ENCODE results near the gene BSN. TPM values are rescaled to one million over a fixed set of nuclear protein-coding genes. Genes with fewer than 3 reads are reported as not detected.

BSN gene
- total RNA-seq, 1 experiment from 2014 or later, result 0.92 TPM

- peaks cover 10% of the 10 kb centered on the region for H3K4me1 Mint-ChIP-seq (ENCODE audit: low read depth, unreplicated experiment)
- H3K9me3 Mint-ChIP-seq (ENCODE audit: low read depth, unreplicated experiment), result no peaks in the 10 kb centered on the region
- DNase-seq, result no peak
- no peaks in the 10 kb centered on the region for H3K27me3 Mint-ChIP-seq (ENCODE audit: unreplicated experiment)
- no peak overlapping the region for H3K27ac Mint-ChIP-seq (ENCODE audit: unreplicated experiment)
- peaks cover 8% of the 10 kb centered on the region for H3K36me3 Mint-ChIP-seq (ENCODE audit: insufficient read depth, unreplicated experiment)
- BruUV-seq (replicated peaks), result no TSS peak
- CTCF ChIA-PET, result interaction anchor here (0.9 kb wide), 1 partner anchor 154 kb away, joined by 3 read pairs; no protein-coding TSS in a partner anchor
- H3K4me3 Mint-ChIP-seq (ENCODE audit: low read depth, unreplicated experiment), result no peak overlapping the region
- no peak for TF ChIP-seq CTCF (IDR thresholded peaks at IDR 0.05; ENCODE audit: unreplicated experiment)
- intact Hi-C loops (cut with micrococcal nuclease; ENCODE audit: unreplicated experiment), result no loop called here
Measured at GRCh38 chr3:49606427-49606826, 52.1 kb downstream of the BSN start.

GRCh38 chr3:49607105-49607591 is 52.9 kb downstream of the BSN start:
- no TSS peak for BruUV-seq (replicated peaks)
- intact Hi-C loops (cut with micrococcal nuclease; ENCODE audit: unreplicated experiment), result no loop called here
- no peak for DNase-seq

GRCh38 chr3:49607796-49608195 is 53.5 kb downstream of the BSN start:
- intact Hi-C loops (cut with micrococcal nuclease; ENCODE audit: unreplicated experiment), result no loop called here
- peaks cover 8% of the 10 kb centered on the region for H3K36me3 Mint-ChIP-seq (ENCODE audit: insufficient read depth, unreplicated experiment)
- no peak overlapping the region for H3K27ac Mint-ChIP-seq (ENCODE audit: unreplicated experiment)
- CTCF ChIA-PET, result no interaction called here
- no peak for DNase-seq
- H3K9me3 Mint-ChIP-seq (ENCODE audit: low read depth, unreplicated experiment), result no peaks in the 10 kb centered on the region
- no peak overlapping the region for H3K4me3 Mint-ChIP-seq (ENCODE audit: low read depth, unreplicated experiment)
- no peaks in the 10 kb centered on the region for H3K27me3 Mint-ChIP-seq (ENCODE audit: unreplicated experiment)
- TF ChIP-seq CTCF (IDR thresholded peaks at IDR 0.05; ENCODE audit: unreplicated experiment), result no peak
- H3K4me1 Mint-ChIP-seq (ENCODE audit: low read depth, unreplicated experiment), result peaks cover 10% of the 10 kb centered on the region
- BruUV-seq (replicated peaks), result no TSS peak

More at GRCh38 chr3:49607105-49607591, 52.9 kb downstream of the BSN start:
- Mint-ChIP-seq H3K27ac (ENCODE audit: unreplicated experiment) (no peak overlapping the region), H3K9me3 (ENCODE audit: low read depth, unreplicated experiment) (no peaks in the 10 kb centered on the region), H3K4me3 (ENCODE audit: low read depth, unreplicated experiment) (no peak overlapping the region), H3K36me3 (ENCODE audit: insufficient read depth, unreplicated experiment) (peaks cover 8% of the 10 kb centered on the region), H3K4me1 (ENCODE audit: low read depth, unreplicated experiment) (peaks cover 10% of the 10 kb centered on the region), H3K27me3 (ENCODE audit: unreplicated experiment) (no peaks in the 10 kb centered on the region)
- CTCF ChIA-PET, result interaction anchor here (0.9 kb wide), 1 partner anchor 155 kb away, joined by 3 read pairs; no protein-coding TSS in a partner anchor
- no peak for TF ChIP-seq CTCF (IDR thresholded peaks at IDR 0.05; ENCODE audit: unreplicated experiment)

GRCh38 chr3:49609314-49609713 is 55.0 kb downstream of the BSN start:
- no peak overlapping the region for H3K27ac Mint-ChIP-seq (ENCODE audit: unreplicated experiment)
- H3K4me3 Mint-ChIP-seq (ENCODE audit: low read depth, unreplicated experiment), result no peak overlapping the region
- intact Hi-C loops (cut with micrococcal nuclease; ENCODE audit: unreplicated experiment), result no loop called here
- no TSS peak for BruUV-seq (replicated peaks)
- peaks cover 8% of the 10 kb centered on the region for H3K36me3 Mint-ChIP-seq (ENCODE audit: insufficient read depth, unreplicated experiment)
- DNase-seq, result no peak
- H3K4me1 Mint-ChIP-seq (ENCODE audit: low read depth, unreplicated experiment), result peaks cover 10% of the 10 kb centered on the region
- H3K27me3 Mint-ChIP-seq (ENCODE audit: unreplicated experiment), result no peaks in the 10 kb centered on the region
- CTCF ChIA-PET, result interaction anchor here (0.6 kb wide), 1 partner anchor 181 kb away, joined by 3 read pairs; no protein-coding TSS in a partner anchor
- H3K9me3 Mint-ChIP-seq (ENCODE audit: low read depth, unreplicated experiment), result no peaks in the 10 kb centered on the region
- no peak for TF ChIP-seq CTCF (IDR thresholded peaks at IDR 0.05; ENCODE audit: unreplicated experiment)
